ENCODE data around the gene LY6G6F.

DNA sequence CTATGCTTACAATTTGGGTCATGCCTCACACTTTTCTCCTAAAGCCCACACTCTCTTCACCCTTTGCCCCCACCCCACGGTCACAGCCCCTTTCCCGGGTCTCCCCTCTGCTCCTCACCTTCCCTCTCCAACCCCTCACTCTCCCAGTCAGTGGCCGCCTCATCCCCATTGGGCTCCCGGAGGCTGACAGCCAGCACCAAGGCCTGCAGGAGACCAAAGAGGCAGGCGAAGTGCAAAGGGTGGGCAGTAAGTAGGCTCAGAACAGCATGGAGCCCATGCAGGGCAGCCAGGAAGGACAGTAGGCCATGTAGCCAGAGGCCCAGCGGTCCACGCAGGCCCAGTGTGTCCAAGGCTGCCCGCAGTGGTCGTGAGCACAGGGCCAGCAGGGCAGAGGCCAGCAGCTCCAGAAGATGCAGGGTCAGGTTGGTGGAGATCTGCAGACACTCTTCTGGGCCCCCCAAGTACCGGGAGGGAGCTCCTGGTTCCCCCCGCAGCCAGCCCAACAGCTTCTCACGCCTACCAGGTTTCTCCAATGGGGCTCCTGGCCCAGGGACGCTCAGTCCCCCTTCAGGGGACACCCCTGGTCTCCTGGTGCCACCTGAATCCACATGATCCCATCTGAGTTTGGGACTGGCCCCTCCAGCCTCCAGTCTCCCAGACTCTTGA lies 47.5 kb upstream of the LY6G6F start:
- TF ChIP-seq, protein P1, sequence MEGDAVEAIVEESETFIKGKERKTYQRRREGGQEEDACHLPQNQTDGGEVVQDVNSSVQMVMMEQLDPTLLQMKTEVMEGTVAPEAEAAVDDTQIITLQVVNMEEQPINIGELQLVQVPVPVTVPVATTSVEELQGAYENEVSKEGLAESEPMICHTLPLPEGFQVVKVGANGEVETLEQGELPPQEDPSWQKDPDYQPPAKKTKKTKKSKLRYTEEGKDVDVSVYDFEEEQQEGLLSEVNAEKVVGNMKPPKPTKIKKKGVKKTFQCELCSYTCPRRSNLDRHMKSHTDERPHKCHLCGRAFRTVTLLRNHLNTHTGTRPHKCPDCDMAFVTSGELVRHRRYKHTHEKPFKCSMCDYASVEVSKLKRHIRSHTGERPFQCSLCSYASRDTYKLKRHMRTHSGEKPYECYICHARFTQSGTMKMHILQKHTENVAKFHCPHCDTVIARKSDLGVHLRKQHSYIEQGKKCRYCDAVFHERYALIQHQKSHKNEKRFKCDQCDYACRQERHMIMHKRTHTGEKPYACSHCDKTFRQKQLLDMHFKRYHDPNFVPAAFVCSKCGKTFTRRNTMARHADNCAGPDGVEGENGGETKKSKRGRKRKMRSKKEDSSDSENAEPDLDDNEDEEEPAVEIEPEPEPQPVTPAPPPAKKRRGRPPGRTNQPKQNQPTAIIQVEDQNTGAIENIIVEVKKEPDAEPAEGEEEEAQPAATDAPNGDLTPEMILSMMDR (conservative IDR thresholded peaks at IDR 0.05), result no peak
- TF ChIP-seq ZFX (IDR thresholded peaks at IDR 0.05), result no peak
